Stomach (tissue), 9 donors: Measurements from ENCODE around the gene ARHGAP25. TPM values are rescaled to one million over a fixed set of nuclear protein-coding genes. Genes with fewer than 3 reads are reported as not detected.

ENCODE experiments used
- DNase-seq, 2 donors: peaks; one replicate each; pipeline versions ENCODE4 v3.0.0 to v3.0.0-alpha.2; 2013 to 2019
- H3K27ac ChIP-seq, 5 donors: fragments of 200-600 bp in 4 of 5; sonication (generic) in 4 of 5; one replicate each; pipeline ENCODE4 v1.5.1; 2013 to 2019; ENCODE audit warnings: mild to moderate bottlenecking in 1 of 5, moderate library complexity in 1 of 5
- H3K27me3 ChIP-seq, 3 donors: fragments of 200-600 bp; sonication (generic); one replicate each; pipeline ENCODE4 v1.5.1; 2017 to 2019; ENCODE audit warnings: mixed run types in 1 of 3
- H3K36me3 ChIP-seq, 4 donors: fragments of 200-600 bp; sonication (generic); 1 replicate in 3 of 4; 2 replicates in 1 of 4; pipeline ENCODE4 v1.5.1; 2016 to 2019
- H3K4me1 ChIP-seq, 4 donors: fragments of 200-600 bp; sonication (generic); one replicate each; pipeline ENCODE4 v1.5.1; 2016 to 2019
- H3K4me3 ChIP-seq, 4 donors: fragments of 200-600 bp; sonication (generic) in 3 of 4; one replicate each; pipeline ENCODE4 v1.5.1; 2016 to 2019; ENCODE audit warnings: mild to moderate bottlenecking in 1 of 4
- H3K9me3 ChIP-seq, 4 donors: fragments of 200-600 bp; sonication (generic); one replicate each; pipeline ENCODE4 v1.5.1; 2016 to 2019
- CTCF ChIP-seq, 7 experiments: fragments of 450-650 bp in 4 of 7; fragments of 200-600 bp in 3 of 7; sonication (generic) in 3 of 7; IDR thresholded peaks; one replicate each; pipeline ENCODE4 v1.5.1; 2016 to 2019; ENCODE audit warnings: antibody characterized with exemption in 7 of 7, control low read depth in 2 of 7, mild to moderate bottlenecking in 1 of 7
- EP300 ChIP-seq: sonication (generic); formaldehyde crosslinking; IDR thresholded peaks from one replicate; pipeline ENCODE4 v1.6.1; 2017; ENCODE audit warnings: antibody characterized with exemption
- POLR2A ChIP-seq, 4 donors: fragments of 450-650 bp; IDR thresholded peaks; one replicate each; pipeline ENCODE4 v1.6.1; 2016; ENCODE audit warnings: antibody characterized with exemption in 4 of 4, control low read depth in 2 of 4, mild to moderate bottlenecking in 1 of 4, moderate library complexity in 1 of 4
- POLR2AphosphoS5 ChIP-seq, 3 donors: sonication (generic); formaldehyde crosslinking; IDR thresholded peaks; one replicate each; pipeline ENCODE4 v1.6.1; 2016; ENCODE audit warnings: antibody characterized with exemption in 3 of 3
- WGBS, 5 donors: extraction: QIAGEN DNeasy Blood & Tissue Kit in 3 of 5; methylation state at CpG; one replicate each; pipeline versions ENCODE4 v1.1.5 to v1.1.7; 2013 to 2018; 5-methylcytosine and 5-hydroxymethylcytosine counted together
- intact Hi-C: fragments of 100-400 bp; cut with DNase I; formaldehyde crosslinking; loops from one replicate; pipeline ENCODE4 v1.15.1; 2023; ENCODE audit warnings: low total_unique reads
- polyA plus RNA-seq, 3 donors: library from polyadenylated mRNA; stranded (reverse); fragments of 200-250 nt; gene quantifications; one replicate each; pipeline ENCODE4 v1.2.3, GENCODE V29; 2013
- total RNA-seq, 5 donors: library from RNA; depleted of rRNA; stranded (reverse); fragments of >200 nt; gene quantifications; one replicate each; pipeline versions ENCODE4 v1.1.0 to v1.2.3, GENCODE V29; 2014 to 2016
- donor health status: healthy with polysubstance abuse.
- donor health status: Bipolar disorder and iron deficiency.
- donor health status: healthy.

Gene ARHGAP25
- total and polyA plus RNA-seq, 8 donors: 0.29 to 17.1 (median 4.0) TPM; not detected in 1

- DNase-seq: no peak
- intact Hi-C loops: no loop called here
- 85 to 91% (median 90%) methylated on average over 4 of the region's 4 CpGs for WGBS, 5 donors
- peaks cover 0 to 12% (median 2%) of the 10 kb centered on the region in 4 donors for H3K9me3 ChIP-seq
- H3K4me3 ChIP-seq: no peak overlapping the region
- no peaks in the 10 kb centered on the region for H3K36me3 ChIP-seq
- H3K4me1 ChIP-seq: no peaks in the 10 kb centered on the region
- no peaks in the 10 kb centered on the region for H3K27me3 ChIP-seq
- TF ChIP-seq POLR2A (IDR thresholded peaks at IDR 0.05) (no peak), EP300 (no peak), POLR2AphosphoS5 (IDR thresholded peaks at IDR 0.05) (no peak), CTCF (IDR thresholded peaks at IDR 0.05) (no peak)
- no peak overlapping the region for H3K27ac ChIP-seq
These were observed 38.6 kb upstream of the ARHGAP25 start for GRCh38 chr2:68695971-68696370.

GRCh38 chr2:68696554-68696953 is 38.1 kb upstream of the ARHGAP25 start:
- intact Hi-C loops: no loop called here

GRCh38 chr2:68698567-68699377 is 35.8 kb upstream of the ARHGAP25 start:
- DNase-seq: no peak
- 42 to 70% (median 53%) methylated on average over 4 of the region's 4 CpGs for WGBS, 5 donors
- no peak overlapping the region for H3K4me3 ChIP-seq
- no peak overlapping the region for H3K27ac ChIP-seq
- H3K36me3 ChIP-seq: no peaks in the 10 kb centered on the region
- no peaks in the 10 kb centered on the region for H3K27me3 ChIP-seq
- no peaks in the 10 kb centered on the region for H3K4me1 ChIP-seq
- peaks cover 0 to 12% (median 2%) of the 10 kb centered on the region in 4 donors for H3K9me3 ChIP-seq
- TF ChIP-seq POLR2AphosphoS5 (IDR thresholded peaks at IDR 0.05) (no peak), POLR2A (IDR thresholded peaks at IDR 0.05) (no peak), CTCF (IDR thresholded peaks at IDR 0.05) (no peak), EP300 (no peak)
- intact Hi-C loops: no loop called here

More at GRCh38 chr2:68696554-68696953, 38.1 kb upstream of the ARHGAP25 start:
- H3K4me3 ChIP-seq: no peak overlapping the region
- H3K27me3 ChIP-seq: no peaks in the 10 kb centered on the region
- H3K9me3 ChIP-seq: peaks cover 0 to 12% (median 2%) of the 10 kb centered on the region in 4 donors
- TF ChIP-seq CTCF (IDR thresholded peaks at IDR 0.05): no peak
- no peak for TF ChIP-seq POLR2A (IDR thresholded peaks at IDR 0.05)
- no peak for TF ChIP-seq POLR2AphosphoS5 (IDR thresholded peaks at IDR 0.05)
- no peak overlapping the region for H3K27ac ChIP-seq
- DNase-seq: no peak
- 83 to 90% (median 85%) methylated on average over 2 of the region's 2 CpGs for WGBS, 5 donors
- no peaks in the 10 kb centered on the region for H3K36me3 ChIP-seq
- H3K4me1 ChIP-seq: no peaks in the 10 kb centered on the region

GRCh38 chr2:68700560-68700959 is 34.1 kb upstream of the ARHGAP25 start:
- Histone ChIP-seq H3K4me1 (no peaks in the 10 kb centered on the region), H3K36me3 (no peaks in the 10 kb centered on the region), H3K27me3 (no peaks in the 10 kb centered on the region), H3K9me3 (peaks cover 0 to 12% (median 2%) of the 10 kb centered on the region in 4 donors), H3K27ac (no peak overlapping the region), H3K4me3 (no peak overlapping the region)
- no peak for TF ChIP-seq EP300
- no peak for TF ChIP-seq POLR2A (IDR thresholded peaks at IDR 0.05)
- TF ChIP-seq CTCF (IDR thresholded peaks at IDR 0.05): no peak
- no peak for DNase-seq
- intact Hi-C loops: no loop called here
- WGBS, 5 donors: 93 to 96% (median 94%) methylated on average over 2 of the region's 2 CpGs
